NCI-H748 (cell line): ENCODE data around the gene NLK.

Source experiments
- DNase-seq: peaks from one replicate; lab custom pipeline; 2025; ENCODE audit not compliant: unreplicated experiment; lab: John Stamatoyannopoulos, UW

NLK gene

GRCh38 chr17:28112181-28112580 is 69.7 kb downstream of the NLK start:
- DNase-seq, result no peak

- DNase-seq, result no peak
Measured at GRCh38 chr17:28112606-28113005, 70.1 kb downstream of the NLK start.

GRCh38 chr17:28113269-28113668 is 70.8 kb downstream of the NLK start:
- no peak for DNase-seq

- no peak for DNase-seq
Measured at GRCh38 chr17:28115046-28115445, 72.6 kb downstream of the NLK start.

- no peak for DNase-seq
Measured at GRCh38 chr17:28117304-28117703, 74.8 kb downstream of the NLK start.

- DNase-seq, result no peak
Measured at GRCh38 chr17:28118362-28118761, 75.9 kb downstream of the NLK start.

GRCh38 chr17:28119046-28119445 is 76.6 kb downstream of the NLK start:
- no peak for DNase-seq

GRCh38 chr17:28119560-28119959 is 77.1 kb downstream of the NLK start:
- no peak for DNase-seq

GRCh38 chr17:28120766-28121165 is 78.3 kb downstream of the NLK start:
- DNase-seq, result no peak

- DNase-seq, result no peak
Measured at GRCh38 chr17:28124962-28125361, 82.5 kb downstream of the NLK start.

- no peak for DNase-seq
Measured at GRCh38 chr17:28125526-28126378, 83.3 kb downstream of the NLK start.

GRCh38 chr17:28127196-28127595 is 84.7 kb downstream of the NLK start:
- no peak for DNase-seq

GRCh38 chr17:28128779-28129178 is 86.3 kb downstream of the NLK start:
- DNase-seq, result no peak

GRCh38 chr17:28130472-28130871 is 88.0 kb downstream of the NLK start:
- no peak for DNase-seq

- no peak for DNase-seq
Measured at GRCh38 chr17:28131599-28131998, 89.1 kb downstream of the NLK start.

- no peak for DNase-seq
Measured at GRCh38 chr17:28133562-28133970, 91.1 kb downstream of the NLK start.

GRCh38 chr17:28136923-28137322 is 94.4 kb downstream of the NLK start:
- no peak for DNase-seq

- DNase-seq, result no peak
Measured at GRCh38 chr17:28139822-28140221, 97.3 kb downstream of the NLK start.

GRCh38 chr17:28141313-28141712 is 98.8 kb downstream of the NLK start:
- DNase-seq, result no peak

- DNase-seq, result no peak
Measured at GRCh38 chr17:28141773-28142172, 99.3 kb downstream of the NLK start.

GRCh38 chr17:28142305-28142704 is 99.8 kb downstream of the NLK start:
- DNase-seq, result no peak

GRCh38 chr17:28144019-28144418 is 101.5 kb downstream of the NLK start:
- DNase-seq, result no peak

- no peak for DNase-seq
Measured at GRCh38 chr17:28145348-28145747, 102.9 kb downstream of the NLK start.
